ENCODE results near the gene RFTN1. TPM values are rescaled to one million over a fixed set of nuclear protein-coding genes. Genes with fewer than 3 reads are reported as not detected.

Gene RFTN1
- total and polyA plus RNA-seq, 2 of the 8 experiments (the other 6 are each of a cell fraction or from before 2014, with no cell fraction given): 4.6 to 6.7 TPM

GRCh38 chr3:16545413-16546185 is 32.1 kb upstream of the RFTN1 start (continued):
- TF ChIP-seq POLR2AphosphoS5 (IDR thresholded peaks at IDR 0.05; ENCODE audit: low read depth, low read length) (no peak), JUN (IDR thresholded peaks at IDR 0.05; ENCODE audit: low read depth, low read length) (no peak), EZH2 (IDR thresholded peaks at IDR 0.05; ENCODE audit: low read depth, low read length, severe bottlenecking) (no peak), TAF1 (IDR thresholded peaks at IDR 0.05; ENCODE audit: low read depth, low read length) (no peak), CREB1 (IDR thresholded peaks at IDR 0.05) (no peak), RFX5 (IDR thresholded peaks at IDR 0.05; ENCODE audit: borderline replicate concordance, low read depth, low read length) (no peak)

All from H1 (cell line).